Measurements from ENCODE around the gene TMEM132D. TPM values are rescaled to one million over a fixed set of nuclear protein-coding genes. Genes with fewer than 3 reads are reported as not detected.

Gene TMEM132D
- total RNA-seq, 2 donors from 2014 or later: not detected

DNA sequence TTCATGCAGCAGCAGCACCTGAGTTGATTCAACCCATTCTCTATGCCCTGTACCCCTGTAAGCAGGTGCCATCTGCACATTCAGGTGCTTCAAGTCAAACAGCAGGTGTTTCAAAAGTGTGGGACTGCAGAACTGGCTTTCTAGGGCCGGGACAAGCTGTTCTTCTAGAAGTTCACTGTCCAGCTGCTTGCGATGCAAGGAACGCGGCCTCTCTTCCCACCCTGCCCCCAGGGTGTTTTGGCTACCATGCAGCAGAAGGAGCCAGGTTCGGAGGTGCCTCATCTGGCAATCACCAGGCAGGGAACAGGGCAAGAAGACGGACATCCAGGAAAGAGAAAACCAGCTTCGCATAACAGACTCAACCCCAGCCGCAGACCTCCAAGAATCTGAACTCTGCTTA, 35.2 kb downstream of the TMEM132D start:
- no peak for DNase-seq
- no peaks in the 10 kb centered on the region for H3K4me1 Mint-ChIP-seq (ENCODE audit: low read depth)
- peaks cover 0 to 3% of the 10 kb centered on the region in 2 donors for H3K36me3 Mint-ChIP-seq (ENCODE audit: insufficient read depth in 2 of 2)
- no peak for ATAC-seq (replicated peaks in 1 of 2)
- H3K9me3 Mint-ChIP-seq: peaks cover 0 to 12% of the 10 kb centered on the region in 2 donors
- no peak overlapping the region for H3K4me3 Mint-ChIP-seq
- H3K27ac Mint-ChIP-seq: no peak overlapping the region
- no peaks in the 10 kb centered on the region for H3K27me3 Mint-ChIP-seq (ENCODE audit: low read depth)

GRCh38 chr12:129863938-129864337, 39.9 kb downstream of the TMEM132D start:
- H3K36me3 Mint-ChIP-seq (ENCODE audit: insufficient read depth in 2 of 2): no peaks in the 10 kb centered on the region
- no peak for DNase-seq
- H3K27me3 Mint-ChIP-seq (ENCODE audit: low read depth): no peaks in the 10 kb centered on the region
- ATAC-seq (replicated peaks in 1 of 2): no peak
- H3K9me3 Mint-ChIP-seq: peaks cover 0 to 7% of the 10 kb centered on the region in 2 donors
- H3K4me1 Mint-ChIP-seq (ENCODE audit: low read depth): no peaks in the 10 kb centered on the region
- H3K27ac Mint-ChIP-seq: no peak overlapping the region
- no peak overlapping the region for H3K4me3 Mint-ChIP-seq

DNA sequence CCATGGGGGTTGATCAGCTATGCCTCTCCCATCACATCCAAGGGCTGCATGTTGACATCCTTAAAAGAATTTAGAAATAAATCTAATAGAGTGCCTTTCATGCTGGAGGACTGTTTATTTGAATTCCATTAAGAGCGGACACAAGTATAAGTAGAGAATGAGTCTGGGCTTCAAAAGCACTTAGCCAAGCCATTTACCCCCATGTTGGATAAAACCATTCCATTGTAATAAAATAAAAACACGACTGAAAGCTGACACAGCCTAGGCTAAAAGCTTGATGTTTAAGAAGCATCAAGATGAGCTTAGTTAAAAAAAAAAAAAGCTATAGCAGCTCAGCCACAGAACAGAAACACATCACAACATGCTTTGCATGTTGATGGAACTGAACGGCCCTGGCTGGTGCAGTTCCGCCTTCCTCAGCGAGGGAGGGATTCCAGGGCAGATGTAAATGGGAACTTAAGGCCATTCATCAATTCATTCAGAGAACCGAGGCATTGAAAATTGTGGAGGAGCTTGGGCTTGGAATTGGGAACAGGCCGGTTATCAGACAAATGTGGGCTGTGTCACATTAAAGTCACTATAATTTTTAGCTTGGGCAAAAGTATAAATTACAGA, 41.2 kb downstream of the TMEM132D start:
- Mint-ChIP-seq H3K9me3 (peaks cover 0 to 7% of the 10 kb centered on the region in 2 donors), H3K36me3 (ENCODE audit: insufficient read depth in 2 of 2) (no peaks in the 10 kb centered on the region), H3K27ac (no peak overlapping the region), H3K4me3 (no peak overlapping the region), H3K4me1 (ENCODE audit: low read depth) (no peaks in the 10 kb centered on the region), H3K27me3 (ENCODE audit: low read depth) (no peaks in the 10 kb centered on the region)
- no peak for DNase-seq
- ATAC-seq (replicated peaks in 1 of 2): no peak

GRCh38 chr12:129861951-129862350, 41.9 kb downstream of the TMEM132D start:
- ATAC-seq (replicated peaks in 1 of 2) (no peak), DNase-seq (no peak)
- no peaks in the 10 kb centered on the region for H3K36me3 Mint-ChIP-seq (ENCODE audit: insufficient read depth in 2 of 2)
- no peaks in the 10 kb centered on the region for H3K4me1 Mint-ChIP-seq (ENCODE audit: low read depth)
- no peak overlapping the region for H3K27ac Mint-ChIP-seq
- H3K9me3 Mint-ChIP-seq: peaks cover 0 to 7% of the 10 kb centered on the region in 2 donors
- no peak overlapping the region for H3K4me3 Mint-ChIP-seq
- no peaks in the 10 kb centered on the region for H3K27me3 Mint-ChIP-seq (ENCODE audit: low read depth)

- H3K4me3 Mint-ChIP-seq: no peak overlapping the region
- ATAC-seq (replicated peaks in 1 of 2): no peak
- H3K27ac Mint-ChIP-seq: no peak overlapping the region
These were observed 49.2 kb downstream of the TMEM132D start for GRCh38 chr12:129854591-129854990.

DNA sequence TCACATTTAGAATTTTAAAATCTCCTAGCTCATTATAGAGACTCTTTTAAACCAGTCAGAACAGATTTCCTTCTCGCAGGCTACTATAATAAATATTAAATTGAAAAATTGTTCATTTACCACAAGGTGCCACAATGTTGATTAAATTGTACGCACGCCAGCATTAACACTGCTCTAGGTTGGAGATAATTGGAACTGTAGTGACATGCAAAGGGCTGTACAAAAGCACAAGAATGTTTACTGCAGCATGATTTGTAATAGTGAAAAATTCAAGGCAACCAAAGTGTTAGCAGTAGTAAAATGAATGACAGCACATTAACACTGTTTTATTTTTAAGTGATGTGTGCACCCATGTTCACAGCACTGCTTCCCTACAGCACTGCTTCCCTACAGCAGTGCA, 52.5 kb downstream of the TMEM132D start:
- DNase-seq (no peak), ATAC-seq (replicated peaks in 1 of 2) (no peak)
- Mint-ChIP-seq H3K9me3 (no peaks in the 10 kb centered on the region), H3K4me3 (no peak overlapping the region), H3K27me3 (ENCODE audit: low read depth) (no peaks in the 10 kb centered on the region), H3K4me1 (ENCODE audit: low read depth) (no peaks in the 10 kb centered on the region), H3K36me3 (ENCODE audit: insufficient read depth in 2 of 2) (no peaks in the 10 kb centered on the region), H3K27ac (no peak overlapping the region)

More at GRCh38 chr12:129854591-129854990, 49.2 kb downstream of the TMEM132D start:
- H3K27me3 Mint-ChIP-seq (ENCODE audit: low read depth): no peaks in the 10 kb centered on the region
- DNase-seq: no peak
- H3K4me1 Mint-ChIP-seq (ENCODE audit: low read depth): no peaks in the 10 kb centered on the region
- H3K9me3 Mint-ChIP-seq: no peaks in the 10 kb centered on the region
- H3K36me3 Mint-ChIP-seq (ENCODE audit: insufficient read depth in 2 of 2): no peaks in the 10 kb centered on the region

GRCh38 chr12:129848876-129849275, 54.9 kb downstream of the TMEM132D start:
- H3K4me3 Mint-ChIP-seq: no peak overlapping the region
- H3K4me1 Mint-ChIP-seq (ENCODE audit: low read depth): no peaks in the 10 kb centered on the region
- H3K36me3 Mint-ChIP-seq (ENCODE audit: insufficient read depth in 2 of 2): no peaks in the 10 kb centered on the region
- no peaks in the 10 kb centered on the region for H3K27me3 Mint-ChIP-seq (ENCODE audit: low read depth)
- no peak overlapping the region for H3K27ac Mint-ChIP-seq
- DNase-seq (no peak), ATAC-seq (replicated peaks in 1 of 2) (no peak)
- no peaks in the 10 kb centered on the region for H3K9me3 Mint-ChIP-seq

- H3K9me3 Mint-ChIP-seq: no peaks in the 10 kb centered on the region
- DNase-seq (no peak), ATAC-seq (replicated peaks in 1 of 2) (no peak)
- H3K27ac Mint-ChIP-seq: no peak overlapping the region
- no peaks in the 10 kb centered on the region for H3K4me1 Mint-ChIP-seq (ENCODE audit: low read depth)
- no peaks in the 10 kb centered on the region for H3K27me3 Mint-ChIP-seq (ENCODE audit: low read depth)
- H3K36me3 Mint-ChIP-seq (ENCODE audit: insufficient read depth in 2 of 2): no peaks in the 10 kb centered on the region
- no peak overlapping the region for H3K4me3 Mint-ChIP-seq
These were observed 56.8 kb downstream of the TMEM132D start for GRCh38 chr12:129847063-129847462.

DNA sequence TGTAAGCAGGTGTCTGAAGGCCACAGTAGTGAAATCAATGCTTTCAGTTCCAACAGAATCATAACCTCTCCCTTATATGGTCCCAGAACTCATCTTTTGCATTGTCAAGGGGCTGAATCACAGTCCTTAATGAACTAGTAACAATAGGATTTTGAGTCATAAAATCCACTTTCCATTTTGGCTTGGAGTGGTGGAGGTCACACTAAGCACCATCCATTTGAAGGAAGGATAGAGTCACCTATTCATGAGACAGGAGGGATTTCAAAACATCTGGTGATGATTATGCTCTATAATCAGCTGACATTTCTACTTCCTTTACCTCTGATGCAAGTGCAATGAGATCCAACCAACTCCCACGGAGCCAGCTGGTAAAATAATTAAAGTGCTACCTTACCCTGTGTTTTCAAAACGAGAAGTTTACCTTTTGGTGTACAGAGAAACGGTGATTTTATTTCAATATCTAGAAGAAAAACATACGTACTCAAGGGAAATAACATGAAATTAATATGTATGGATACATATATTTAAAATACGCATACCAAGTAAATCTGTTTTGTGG, 59.1 kb downstream of the TMEM132D start:
- DNase-seq: no peak
- no peaks in the 10 kb centered on the region for H3K36me3 Mint-ChIP-seq (ENCODE audit: insufficient read depth in 2 of 2)
- H3K4me3 Mint-ChIP-seq: no peak overlapping the region
- no peak for ATAC-seq (replicated peaks in 1 of 2)
- no peaks in the 10 kb centered on the region for H3K9me3 Mint-ChIP-seq
- H3K27ac Mint-ChIP-seq: no peak overlapping the region
- H3K4me1 Mint-ChIP-seq (ENCODE audit: low read depth): no peaks in the 10 kb centered on the region
- H3K27me3 Mint-ChIP-seq (ENCODE audit: low read depth): no peaks in the 10 kb centered on the region

DNA sequence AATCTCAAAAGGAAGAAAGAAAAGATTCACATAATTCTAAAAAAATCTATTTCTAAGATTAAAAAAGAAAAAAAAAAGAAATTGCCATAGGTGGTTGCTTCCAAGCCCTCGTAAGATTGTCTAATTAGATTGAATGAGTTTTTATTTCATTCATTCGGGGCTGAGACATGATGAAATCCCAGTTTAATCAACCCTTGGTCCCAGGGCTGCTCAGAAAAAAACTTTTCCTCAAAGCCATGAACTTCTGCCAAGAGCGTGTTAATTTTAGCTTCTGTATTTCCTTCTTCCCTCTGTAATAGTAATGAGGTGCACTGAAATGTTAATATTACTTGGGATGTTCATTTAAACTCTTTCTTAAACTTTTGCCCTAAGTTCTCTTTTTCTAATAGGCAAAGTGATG, 62.6 kb downstream of the TMEM132D start:
- Mint-ChIP-seq H3K36me3 (ENCODE audit: insufficient read depth in 2 of 2) (no peaks in the 10 kb centered on the region), H3K9me3 (no peaks in the 10 kb centered on the region), H3K4me3 (no peak overlapping the region), H3K27ac (no peak overlapping the region), H3K4me1 (ENCODE audit: low read depth) (no peaks in the 10 kb centered on the region), H3K27me3 (ENCODE audit: low read depth) (no peaks in the 10 kb centered on the region)
- ATAC-seq (replicated peaks in 1 of 2): no peak
- DNase-seq: no peak

DNA sequence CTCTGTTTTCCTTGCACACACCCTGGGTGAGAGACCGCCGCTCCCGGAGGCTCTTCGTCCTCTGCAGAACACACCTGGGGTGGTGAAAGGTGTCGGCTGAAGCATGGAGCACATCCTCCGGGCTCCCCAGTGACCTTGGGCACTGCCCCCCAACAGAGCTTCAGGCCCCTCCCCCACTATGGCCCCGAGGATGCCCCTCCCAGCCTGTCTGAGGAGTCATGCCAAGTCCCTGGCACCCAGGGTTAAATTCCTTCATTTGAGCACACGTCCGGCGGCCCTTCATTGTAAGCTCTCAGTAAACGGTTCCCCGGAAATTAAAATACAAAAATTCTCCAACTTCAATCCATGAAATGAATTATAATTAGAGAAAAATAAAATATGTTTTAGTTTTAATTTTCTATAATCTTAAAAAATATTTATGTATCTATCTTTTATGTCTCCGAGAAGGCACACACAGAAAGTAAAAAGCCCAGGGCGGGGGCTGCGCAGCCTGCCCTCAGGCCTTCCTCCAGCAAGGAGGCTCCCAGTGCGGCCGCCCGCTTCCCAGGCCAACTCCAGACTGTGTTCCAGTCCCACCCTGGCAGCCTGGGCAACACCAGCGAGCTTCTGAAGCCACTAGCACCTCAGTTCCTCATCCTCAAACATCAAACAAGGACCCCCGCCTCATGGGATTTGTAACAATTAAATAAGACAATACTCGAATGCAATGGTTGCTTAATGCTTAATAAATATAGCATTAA, 63.5 kb downstream of the TMEM132D start:
- Mint-ChIP-seq H3K27ac (no peak overlapping the region), H3K9me3 (no peaks in the 10 kb centered on the region), H3K4me1 (ENCODE audit: low read depth) (no peaks in the 10 kb centered on the region), H3K4me3 (no peak overlapping the region), H3K27me3 (ENCODE audit: low read depth) (no peaks in the 10 kb centered on the region), H3K36me3 (ENCODE audit: insufficient read depth in 2 of 2) (no peaks in the 10 kb centered on the region)
- no peak for DNase-seq
- ATAC-seq (replicated peaks in 1 of 2): no peak

DNA sequence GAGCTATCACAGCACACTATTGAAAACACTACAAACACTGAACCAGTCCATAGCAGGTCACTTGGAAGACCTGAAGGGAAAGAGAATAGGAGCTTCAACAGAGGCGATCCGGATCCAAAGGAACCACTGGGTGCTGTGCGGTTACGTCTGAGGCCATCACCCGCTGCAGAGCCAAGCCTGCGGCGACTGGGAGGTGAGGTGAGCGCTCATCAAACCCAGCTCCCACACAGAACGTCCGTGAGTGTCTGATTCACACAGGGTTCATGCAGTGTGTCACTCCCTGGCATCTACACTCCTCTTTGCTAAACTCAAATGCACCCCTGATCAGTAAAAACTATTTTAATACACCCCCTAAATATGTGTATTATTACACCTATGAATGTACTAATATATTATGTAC, 64.1 kb downstream of the TMEM132D start:
- H3K36me3 Mint-ChIP-seq (ENCODE audit: insufficient read depth in 2 of 2): no peaks in the 10 kb centered on the region
- no peaks in the 10 kb centered on the region for H3K9me3 Mint-ChIP-seq
- no peak for DNase-seq
- no peak for ATAC-seq (replicated peaks in 1 of 2)
- no peak overlapping the region for H3K27ac Mint-ChIP-seq
- no peak overlapping the region for H3K4me3 Mint-ChIP-seq
- no peaks in the 10 kb centered on the region for H3K4me1 Mint-ChIP-seq (ENCODE audit: low read depth)
- H3K27me3 Mint-ChIP-seq (ENCODE audit: low read depth): no peaks in the 10 kb centered on the region

DNA sequence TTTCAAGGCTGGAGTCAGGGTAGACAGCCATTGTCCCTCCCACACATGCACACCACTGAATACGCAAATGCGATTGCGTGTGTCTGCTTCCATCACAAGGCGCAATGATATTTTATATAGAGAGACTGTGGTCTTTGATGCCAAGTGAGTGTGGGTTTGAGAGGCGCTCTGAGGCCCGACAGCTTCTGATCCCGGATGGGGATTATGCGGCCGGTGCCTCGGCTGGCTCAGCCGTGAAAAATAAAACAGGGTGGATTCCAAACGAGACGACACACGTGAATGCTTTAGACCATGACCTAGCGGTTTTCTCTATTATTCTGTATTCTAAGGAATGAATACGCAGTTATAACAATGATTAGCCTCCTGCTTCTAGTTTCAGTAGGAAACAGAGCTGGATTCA, 72.5 kb downstream of the TMEM132D start:
- no peaks in the 10 kb centered on the region for H3K27me3 Mint-ChIP-seq (ENCODE audit: low read depth)
- ATAC-seq (replicated peaks in 1 of 2) (no peak), DNase-seq (no peak)
- peaks cover 1 to 4% of the 10 kb centered on the region in 2 donors for H3K9me3 Mint-ChIP-seq
- no peak overlapping the region for H3K4me3 Mint-ChIP-seq
- no peaks in the 10 kb centered on the region for H3K4me1 Mint-ChIP-seq (ENCODE audit: low read depth)
- peaks cover 1 to 2% of the 10 kb centered on the region in 2 donors for H3K36me3 Mint-ChIP-seq (ENCODE audit: insufficient read depth in 2 of 2)
- H3K27ac Mint-ChIP-seq: no peak overlapping the region

All from activated T-cell treated with anti-CD3 and anti-CD28 coated beads, Interleukin-2, amount 50 U/mL, for 72 hours (primary cell).